ENCODE data around the gene OR10P1.

OR10P1 gene

DNA sequence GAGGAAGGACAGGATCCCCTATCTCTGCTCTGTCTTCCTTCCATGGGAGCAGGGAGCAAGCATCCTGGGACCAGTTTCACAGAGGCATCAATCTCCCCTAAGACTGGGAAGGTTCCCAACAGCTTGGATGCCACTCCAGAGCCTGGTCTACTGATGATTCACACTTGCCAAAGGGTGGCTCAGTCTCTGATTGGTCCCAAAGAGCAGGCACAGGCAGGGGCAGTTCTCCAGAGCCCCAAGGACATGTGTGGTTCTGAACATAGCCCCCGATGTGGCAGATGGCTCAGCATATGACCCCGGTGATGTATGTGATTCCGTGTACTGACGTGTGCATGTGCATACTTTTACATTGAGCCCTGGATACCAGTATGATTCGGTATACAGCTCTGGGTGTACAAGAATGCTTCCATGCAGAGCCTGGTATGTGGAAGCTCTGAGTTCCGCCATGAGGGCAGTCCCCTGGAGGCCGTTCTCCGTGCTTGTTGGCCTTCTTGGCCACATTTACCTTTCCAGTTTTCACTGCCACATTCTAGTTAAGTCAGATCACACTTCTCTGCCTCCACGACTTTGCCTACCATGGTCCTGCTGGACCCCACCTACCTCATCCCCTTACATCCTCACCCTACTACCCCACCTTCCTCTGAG, 49.8 kb downstream of the OR10P1 start:
- DNase-seq, result no peak

All from right forelimb (tissue), 1 donor.